ENCODE results near the gene FOSL2.

DNA sequence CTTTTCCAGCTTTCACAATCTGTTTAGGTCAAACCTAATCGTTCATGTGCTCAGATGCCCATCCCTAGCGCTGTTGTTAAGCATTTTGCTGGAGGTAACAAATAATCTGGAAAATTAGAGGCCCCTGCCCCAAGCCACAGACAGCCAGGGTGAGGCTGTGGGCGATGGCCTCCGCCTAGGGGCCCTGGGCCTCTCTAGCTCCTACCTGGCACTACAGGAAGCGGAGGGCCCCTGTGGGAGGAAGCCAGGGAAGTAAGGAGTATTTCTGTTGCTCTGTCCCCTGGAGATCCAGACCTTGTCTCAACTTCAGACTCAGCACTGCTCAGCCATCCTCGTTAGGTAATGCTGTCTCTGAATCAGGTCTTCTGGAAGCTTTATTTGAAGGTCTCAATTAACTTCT is 12.4 kb upstream of the FOSL2 start:
- TF ChIP-seq, protein P1, sequence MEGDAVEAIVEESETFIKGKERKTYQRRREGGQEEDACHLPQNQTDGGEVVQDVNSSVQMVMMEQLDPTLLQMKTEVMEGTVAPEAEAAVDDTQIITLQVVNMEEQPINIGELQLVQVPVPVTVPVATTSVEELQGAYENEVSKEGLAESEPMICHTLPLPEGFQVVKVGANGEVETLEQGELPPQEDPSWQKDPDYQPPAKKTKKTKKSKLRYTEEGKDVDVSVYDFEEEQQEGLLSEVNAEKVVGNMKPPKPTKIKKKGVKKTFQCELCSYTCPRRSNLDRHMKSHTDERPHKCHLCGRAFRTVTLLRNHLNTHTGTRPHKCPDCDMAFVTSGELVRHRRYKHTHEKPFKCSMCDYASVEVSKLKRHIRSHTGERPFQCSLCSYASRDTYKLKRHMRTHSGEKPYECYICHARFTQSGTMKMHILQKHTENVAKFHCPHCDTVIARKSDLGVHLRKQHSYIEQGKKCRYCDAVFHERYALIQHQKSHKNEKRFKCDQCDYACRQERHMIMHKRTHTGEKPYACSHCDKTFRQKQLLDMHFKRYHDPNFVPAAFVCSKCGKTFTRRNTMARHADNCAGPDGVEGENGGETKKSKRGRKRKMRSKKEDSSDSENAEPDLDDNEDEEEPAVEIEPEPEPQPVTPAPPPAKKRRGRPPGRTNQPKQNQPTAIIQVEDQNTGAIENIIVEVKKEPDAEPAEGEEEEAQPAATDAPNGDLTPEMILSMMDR (IDR thresholded peaks at IDR 0.05) = no peak
- TF ChIP-seq POLR2A (IDR thresholded peaks at IDR 0.05) (no peak), POLR2AphosphoS5 (IDR thresholded peaks at IDR 0.05; ENCODE audit: insufficient read depth in 1 of 2, low read depth in 1 of 2) (no peak)

Data from vagina (tissue), 2 donors.